Pancreas (tissue), 10 donors: ENCODE results near the gene TSHR. TPM values are rescaled to one million over a fixed set of nuclear protein-coding genes. Genes with fewer than 3 reads are reported as not detected.

Experiments
- ATAC-seq, 4 donors: fragments of 200-7000 bp; cut with Tn5 transposase; one replicate each; pipeline versions ENCODE4 v1.8.0 to v1.9.1; 2020; ENCODE audit warnings: mild to moderate bottlenecking in 4 of 4, moderate library complexity in 4 of 4
- DNase-seq, 6 donors: peaks; one replicate each; pipeline ENCODE4 v3.0.0-alpha.2; 2020
- FAIRE-seq: peaks from 2 replicates; lab custom pipeline; 2012; peaks lifted over from hg19 to GRCh38; lab: Jason Lieb, UNC
- H3K27ac ChIP-seq, 4 donors: fragments of 200-600 bp; sonication (generic); 1 replicate in 3 of 4; 2 replicates in 1 of 4; pipeline versions ENCODE4 v1.5.0 to v1.8.0; 2020
- H3K27me3 ChIP-seq, 4 donors: fragments of 200-600 bp; one replicate each; pipeline ENCODE4 v1.8.0; 2021
- H3K36me3 ChIP-seq, 3 donors: fragments of 200-600 bp; sonication (generic) in 1 of 3; one replicate each; pipeline versions ENCODE4 v1.5.0 to v1.8.0; 2020 to 2021
- H3K4me1 ChIP-seq, 3 donors: fragments of 200-600 bp; one replicate each; pipeline ENCODE4 v1.8.0; 2021
- H3K4me3 ChIP-seq, 4 donors: fragments of 200-600 bp; sonication (generic) in 2 of 4; one replicate each; pipeline versions ENCODE4 v1.5.0 to v1.8.0; 2020 to 2021
- H3K9me3 ChIP-seq, 4 donors: fragments of 200-600 bp; one replicate each; pipeline ENCODE4 v1.8.0; 2021
- CTCF ChIP-seq, 4 donors: fragments of 200-600 bp; sonication (generic) in 3 of 4; IDR thresholded peaks; one replicate each; pipeline versions ENCODE4 v1.5.0 to v1.8.0; 2021; ENCODE audit warnings: antibody characterized with exemption in 4 of 4
- WGBS, 2 donors: extraction: QIAGEN DNeasy Blood & Tissue Kit; methylation state at CpG; one replicate each; pipeline ENCODE4 v1.1.7; 2013; 5-methylcytosine and 5-hydroxymethylcytosine counted together
- intact Hi-C, 3 donors: fragments of 100-400 bp; cut with DNase I; formaldehyde crosslinking; loops; one replicate each; pipeline versions ENCODE4 v1.11.1 to v1.14.2; 2022
- polyA plus RNA-seq, 2 donors: library from polyadenylated mRNA; stranded (reverse); fragments of 200-250 nt; gene quantifications; one replicate each; pipeline ENCODE4 v1.2.3, GENCODE V29; 2013
- total RNA-seq, 6 donors: library from RNA; stranded (reverse); fragmentation: NEBNext Ultra II Directional in 4 of 6; extraction: Animal tissue kit (Norgen Biotek cat#: 25700) in 4 of 6; gene quantifications; one replicate each; pipeline versions ENCODE4 v1.2.1 to v1.2.4, GENCODE V29; 2021 to 2023
- donor health status: healthy with polysubstance abuse.
- donor health status: DM: no; HTN: no; CAD: no; lungs with moderate emphysema.
- donor health status: DM: no; HTN: no; CAD: no.
- donor health status: control.
- donor health status: control.
- donor health status: Bipolar disorder and iron deficiency.
- donor health status: DM: yes; HTN: yes; CAD: no.
- donor health status: DM: no; HTN: no; CAD: no.
- donor health status: DM: no; HTN: no; CAD: no.
- donor health status: DM: yes; HTN: yes; CAD: no.

TSHR gene
- total and polyA plus RNA-seq, 8 donors = 0.22 to 0.41 (median 0.29) TPM; not detected in 4

GRCh38 chr14:81187832-81188522 is 232.6 kb downstream of the TSHR start:
- H3K36me3 ChIP-seq = peaks cover 0 to 21% (median 4%) of the 10 kb centered on the region in 3 donors
- FAIRE-seq = no peak

GRCh38 chr14:81192594-81192993 is 237.2 kb downstream of the TSHR start:
- DNase-seq (no peak), ATAC-seq (no peak), FAIRE-seq (no peak)
- H3K27ac ChIP-seq = no peak overlapping the region
- no peaks in the 10 kb centered on the region for H3K27me3 ChIP-seq
- H3K9me3 ChIP-seq = no peaks in the 10 kb centered on the region
- H3K36me3 ChIP-seq = peaks cover 0 to 35% (median 7%) of the 10 kb centered on the region in 3 donors
- TF ChIP-seq CTCF (IDR thresholded peaks at IDR 0.05) = no peak
- WGBS, 2 donors = 86 to 97% methylated on average over 2 of the region's 2 CpGs
- intact Hi-C loops = no loop called here
- no peak overlapping the region for H3K4me3 ChIP-seq
- no peaks in the 10 kb centered on the region for H3K4me1 ChIP-seq

More at GRCh38 chr14:81187832-81188522, 232.6 kb downstream of the TSHR start:
- no peak for TF ChIP-seq CTCF (IDR thresholded peaks at IDR 0.05)
- intact Hi-C loops = no loop called here
- H3K9me3 ChIP-seq = no peaks in the 10 kb centered on the region
- no peaks in the 10 kb centered on the region for H3K27me3 ChIP-seq
- no peaks in the 10 kb centered on the region for H3K4me1 ChIP-seq
- no peak overlapping the region for H3K4me3 ChIP-seq
- ATAC-seq (no peak), DNase-seq (no peak)
- WGBS, 2 donors = 96 to 98% methylated on average over 5 of the region's 5 CpGs
- H3K27ac ChIP-seq = no peak overlapping the region

- DNase-seq = no peak
- no peak for FAIRE-seq
- Histone ChIP-seq H3K27me3 (no peaks in the 10 kb centered on the region), H3K36me3 (peaks cover 0 to 35% (median 7%) of the 10 kb centered on the region in 3 donors), H3K27ac (no peak overlapping the region), H3K9me3 (no peaks in the 10 kb centered on the region), H3K4me1 (peaks cover 0 to 2% (median 0%) of the 10 kb centered on the region in 3 donors), H3K4me3 (no peak overlapping the region)
- TF ChIP-seq CTCF (IDR thresholded peaks at IDR 0.05) = no peak
- ATAC-seq = no peak
- 83 to 86% methylated on average over 3 of the region's 3 CpGs for WGBS, 2 donors
- intact Hi-C loops = no loop called here
These were observed 238.7 kb downstream of the TSHR start for GRCh38 chr14:81193924-81194633.

Other genes starting within 250 kb of the TSHR start
- 1 to 10 TPM in 5 of 6 donors, under 1 TPM in 1; 0.92 to 2.8 (median 2.4) TPM for gene CEP128, start 13.9 kb upstream of the TSHR start, total RNA-seq
- gene CEP128, start 13.9 kb upstream of the TSHR start, polyA plus RNA-seq = 1 to 10 TPM; 1.1 to 1.7 TPM